RWPE1 (cell line): ENCODE results near the gene SETD9.

Experiments
- CTCF ChIA-PET: fragments of 350-600 bp; sonication (Branson Sonifier 250); formaldehyde crosslinking; extraction: SDS; loops from one replicate; lab custom pipeline; 2021; lab: Yijun Ruan, JAX
- POLR2A ChIA-PET: fragments of 400-600 bp; formaldehyde crosslinking; extraction: SDS; loops from one replicate; lab custom pipeline; 2020; ENCODE audit warnings: antibody characterized with exemption; ENCODE audit not compliant: low non-redundant PET; lab: Yijun Ruan, JAX
- DNase-seq: peaks from one replicate; pipeline ENCODE4 v3.0.0; 2012; ENCODE audit warnings: low spot score
- H3K27ac ChIP-seq: fragments of 450-650 bp; 2 replicates; pipeline ENCODE4 v1.5.1; 2017
- CTCF ChIP-seq: fragments of 450-650 bp; conservative IDR thresholded peaks from 2 replicates; pipeline ENCODE4 v1.5.1; 2017; ENCODE audit warnings: low read depth, mild to moderate bottlenecking

SETD9 gene

GRCh38 chr5:56950626-56951125 lies 41.3 kb downstream of the SETD9 start:
- ChIA-PET POLR2A (interaction anchor here (1.2 kb wide), 1 partner anchor 41 kb away, joined by 3 read pairs; the partner anchor contains the start of gene SETD9), CTCF (interaction anchor here (0.6 to 1.2 kb wide), 8 partner anchors 20 to 686 kb away, joined by 3 to 4 read pairs (median 3); no protein-coding TSS in a partner anchor)
- DNase-seq: peak; percentile 75
- TF ChIP-seq CTCF: no peak
- H3K27ac ChIP-seq: peak overlapping the region; percentile 88

GRCh38 chr5:56951126-56951945 lies 41.9 kb downstream of the SETD9 start:
- ChIA-PET CTCF (interaction anchor here (0.6 to 1.2 kb wide), 8 partner anchors 20 to 687 kb away, joined by 3 to 4 read pairs (median 3); no protein-coding TSS in a partner anchor), POLR2A (interaction anchor here (0.6 to 1.2 kb wide), 2 partner anchors 41 to 142 kb away, joined by 3 read pairs; partner anchors contain the start of gene SETD9)
- TF ChIP-seq CTCF: no peak
- peak overlapping the region; percentile 88 for H3K27ac ChIP-seq
- peak; percentile 51 for DNase-seq

- no peak for TF ChIP-seq CTCF
- POLR2A ChIA-PET: no interaction called here
- CTCF ChIA-PET: no interaction called here
- H3K27ac ChIP-seq: peak within 1 kb of the TSS; percentile 88
- DNase-seq: peak; percentile 94
Measured at GRCh38 chr5:56951946-56952691, 42.7 kb downstream of the SETD9 start, which contains the start of gene MIER3. Gene MIER3, minus strand, starts transcription at chr5:56952123. Its CDS starts 21 bp downstream, at chr5:56952102.

GRCh38 chr5:56954262-56954661 lies 44.9 kb downstream of the SETD9 start:
- no peak overlapping the region for H3K27ac ChIP-seq
- no peak for TF ChIP-seq CTCF
- CTCF ChIA-PET: interaction anchor here (0.6 to 1.1 kb wide), 2 partner anchors 269 to 1719 kb away, joined by 3 to 5 read pairs; no protein-coding TSS in a partner anchor
- POLR2A ChIA-PET: no interaction called here
- no peak for DNase-seq

GRCh38 chr5:56958595-56958994 lies 49.2 kb downstream of the SETD9 start:
- TF ChIP-seq CTCF: no peak
- H3K27ac ChIP-seq: no peak overlapping the region
- CTCF ChIA-PET: no interaction called here
- no peak for DNase-seq
- POLR2A ChIA-PET: no interaction called here

GRCh38 chr5:56959326-56959725 lies 49.9 kb downstream of the SETD9 start:
- ChIA-PET POLR2A (no interaction called here), CTCF (interaction anchor here (0.6 kb wide), 2 partner anchors 84 to 689 kb away, joined by 3 to 6 read pairs; no protein-coding TSS in a partner anchor)
- no peak for DNase-seq
- no peak for TF ChIP-seq CTCF
- no peak overlapping the region for H3K27ac ChIP-seq
